Testis (tissue), 2 donors: ENCODE data around the gene FABP1.

Experiments
- CTCF ChIP-seq, 3 experiments: fragments of 450-650 bp in 2 of 3; fragments of 200-600 bp in 1 of 3; sonication (generic) in 1 of 3; IDR thresholded peaks; one replicate each; pipeline ENCODE4 v1.5.1; 2016 to 2019; ENCODE audit warnings: antibody characterized with exemption in 3 of 3, mild to moderate bottlenecking in 2 of 3, moderate library complexity in 1 of 3
- POLR2A ChIP-seq: fragments of 450-650 bp; IDR thresholded peaks from one replicate; pipeline ENCODE4 v1.6.1; 2017; ENCODE audit warnings: antibody characterized with exemption, mild to moderate bottlenecking, moderate library complexity

DNA sequence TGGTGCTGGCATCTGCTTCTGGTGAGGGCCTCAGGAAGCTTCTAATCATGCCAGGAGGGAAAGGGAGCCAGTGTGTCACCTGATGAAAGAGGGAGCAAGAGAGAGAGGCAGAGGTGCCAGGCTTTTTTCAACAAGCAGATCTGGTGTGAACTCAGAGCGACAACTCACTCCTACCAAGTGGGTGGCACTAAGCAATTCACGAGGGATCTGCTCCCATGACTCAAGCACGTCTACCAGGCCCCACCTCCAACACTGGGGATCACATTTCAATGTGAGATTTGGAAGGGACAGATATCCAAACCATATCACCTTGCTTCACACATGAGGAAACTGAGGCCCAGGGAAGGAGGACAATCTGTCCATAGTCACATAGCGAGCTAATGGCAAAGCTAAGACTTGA is 19.1 kb downstream of the FABP1 start:
- TF ChIP-seq CTCF (IDR thresholded peaks at IDR 0.05) (no peak), POLR2A (no peak)
